HEK293T (cell line): ENCODE data around the gene DGKE.

Source experiments
- ARNT ChIP-seq: fragments of 450-650 bp; IDR thresholded peaks from 2 replicates; pipeline ENCODE4 v1.6.1; 2017; ENCODE audit warnings: mild to moderate bottlenecking
- BHLHE40 ChIP-seq: fragments of 450-650 bp; IDR thresholded peaks from 2 replicates; pipeline ENCODE4 v1.6.1; 2016; ENCODE audit warnings: mild to moderate bottlenecking, moderate library complexity, borderline replicate concordance
- ELF4 ChIP-seq: fragments of 450-650 bp; IDR thresholded peaks from 2 replicates; pipeline ENCODE4 v1.6.1; 2017; ENCODE audit warnings: antibody characterized with exemption
- FOXA1 ChIP-seq: fragments of 450-650 bp; IDR thresholded peaks from 2 replicates; pipeline ENCODE4 v1.6.1; 2016; ENCODE audit warnings: mild to moderate bottlenecking
- FOXM1 ChIP-seq: fragments of 450-650 bp; IDR thresholded peaks from 2 replicates; pipeline ENCODE4 v1.6.1; 2017; ENCODE audit warnings: mild to moderate bottlenecking, borderline replicate concordance
- HDGF ChIP-seq: fragments of 450-650 bp; IDR thresholded peaks from 2 replicates; pipeline ENCODE4 v1.6.1; 2017; ENCODE audit warnings: antibody characterized with exemption, borderline replicate concordance
- L3MBTL2 ChIP-seq: fragments of 450-650 bp; conservative IDR thresholded peaks from 2 replicates; pipeline ENCODE4 v1.6.1; 2016; ENCODE audit warnings: mild to moderate bottlenecking
- NFRKB ChIP-seq: fragments of 450-650 bp; IDR thresholded peaks from 2 replicates; pipeline ENCODE4 v1.6.1; 2016; ENCODE audit warnings: mild to moderate bottlenecking, moderate library complexity
- SP1 ChIP-seq: fragments of 450-650 bp; IDR thresholded peaks from 2 replicates; pipeline ENCODE4 v1.6.1; 2017
- SUZ12 ChIP-seq: fragments of 450-650 bp; IDR thresholded peaks from 2 replicates; pipeline ENCODE4 v1.6.1; 2016; ENCODE audit warnings: mild to moderate bottlenecking
- TARDBP ChIP-seq: fragments of 450-650 bp; IDR thresholded peaks from 2 replicates; pipeline ENCODE4 v1.6.1; 2016
- ZNF384 ChIP-seq: fragments of 450-650 bp; IDR thresholded peaks from 2 replicates; pipeline ENCODE4 v1.6.1; 2016
- TF ChIP-seq, protein P1 (sequence below): fragments of 450-650 bp; IDR thresholded peaks from 2 replicates; pipeline ENCODE4 v1.6.1; 2016

DNA sequence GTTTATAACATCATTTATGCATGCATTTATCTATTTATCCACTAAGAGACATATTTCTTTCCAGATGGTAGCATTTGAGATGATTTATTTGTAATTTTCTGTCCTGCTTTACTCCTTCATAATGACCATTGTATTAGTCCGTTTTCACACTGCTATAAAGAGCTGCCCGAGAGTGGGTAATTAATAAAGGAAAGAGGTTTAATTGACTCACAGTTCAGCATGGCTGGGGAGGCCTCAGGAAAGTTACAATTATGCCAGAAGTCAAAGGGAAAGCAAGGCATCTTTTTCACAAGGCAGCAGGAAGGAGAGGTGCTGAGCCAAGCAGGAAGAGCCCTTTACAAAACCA is 51.3 kb downstream of the DGKE start:
- TF ChIP-seq SP1 (no peak), NFRKB (no peak), FOXM1 (no peak), FOXA1 (no peak), TARDBP (no peak), HDGF (no peak), ELF4 (no peak), ARNT (no peak), BHLHE40 (no peak), SUZ12 (no peak), L3MBTL2 (no peak), ZNF384 (no peak)
- TF ChIP-seq, protein P1, sequence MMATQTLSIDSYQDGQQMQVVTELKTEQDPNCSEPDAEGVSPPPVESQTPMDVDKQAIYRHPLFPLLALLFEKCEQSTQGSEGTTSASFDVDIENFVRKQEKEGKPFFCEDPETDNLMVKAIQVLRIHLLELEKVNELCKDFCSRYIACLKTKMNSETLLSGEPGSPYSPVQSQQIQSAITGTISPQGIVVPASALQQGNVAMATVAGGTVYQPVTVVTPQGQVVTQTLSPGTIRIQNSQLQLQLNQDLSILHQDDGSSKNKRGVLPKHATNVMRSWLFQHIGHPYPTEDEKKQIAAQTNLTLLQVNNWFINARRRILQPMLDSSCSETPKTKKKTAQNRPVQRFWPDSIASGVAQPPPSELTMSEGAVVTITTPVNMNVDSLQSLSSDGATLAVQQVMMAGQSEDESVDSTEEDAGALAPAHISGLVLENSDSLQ: no peak
